Sigmoid colon (tissue), 4 donors: ENCODE results near the gene HOXA10.

Experiments used
- CTCF ChIP-seq, 4 experiments: fragments of 450-650 bp in 3 of 4; fragments of 200-600 bp in 1 of 4; IDR thresholded peaks; one replicate each; pipeline ENCODE4 v1.5.1; 2016 to 2019; ENCODE audit warnings: antibody characterized with exemption in 4 of 4, mild to moderate bottlenecking in 3 of 4, moderate library complexity in 2 of 4
- EP300 ChIP-seq, 4 donors: sonication (generic); formaldehyde crosslinking; IDR thresholded peaks; one replicate each; pipeline ENCODE4 v1.6.1; 2017; ENCODE audit warnings: antibody characterized with exemption in 4 of 4
- POLR2A ChIP-seq, 2 donors: fragments of 450-650 bp; IDR thresholded peaks; one replicate each; pipeline ENCODE4 v1.6.1; 2016; ENCODE audit warnings: antibody characterized with exemption in 2 of 2, mild to moderate bottlenecking in 2 of 2, moderate library complexity in 2 of 2
- POLR2AphosphoS5 ChIP-seq, 4 donors: sonication (generic); formaldehyde crosslinking; IDR thresholded peaks; one replicate each; pipeline ENCODE4 v1.6.1; 2017; ENCODE audit warnings: antibody characterized with exemption in 4 of 4

- no peak for TF ChIP-seq POLR2A (IDR thresholded peaks at IDR 0.05)
- TF ChIP-seq CTCF (IDR thresholded peaks at IDR 0.05): no peak
- no peak for TF ChIP-seq POLR2AphosphoS5 (IDR thresholded peaks at IDR 0.05)
- TF ChIP-seq EP300 (IDR thresholded peaks at IDR 0.05): no peak
These were observed 41.9 kb downstream of the HOXA10 start for GRCh38 chr7:27132214-27132613.
